Esophagus squamous epithelium (tissue), 5 donors: ENCODE data around the gene HOXC5. TPM values are rescaled to one million over a fixed set of nuclear protein-coding genes. Genes with fewer than 3 reads are reported as not detected.
"Not testable (repeated sequence)": the region's sequence is repeated elsewhere in the genome, so short reads cannot be mapped to it uniquely, and the experiment has no call there.

Experiments
- DNase-seq: peaks from one replicate; lab custom pipeline; 2025; lab: John Stamatoyannopoulos, UW
- H3K27ac ChIP-seq, 4 donors: fragments of 200-600 bp; sonication (generic); one replicate each; pipeline ENCODE4 v1.5.1; 2016 to 2019; ENCODE audit warnings: mild to moderate bottlenecking in 1 of 4
- H3K27me3 ChIP-seq, 4 donors: fragments of 200-600 bp; sonication (generic); 1 replicate in 3 of 4; 2 replicates in 1 of 4; pipeline versions ENCODE4 v1.5.1 to v1.6.0; 2017 to 2021; ENCODE audit warnings: antibody characterized with exemption in 1 of 4
- H3K36me3 ChIP-seq, 3 donors: fragments of 200-600 bp; sonication (generic); one replicate each; pipeline ENCODE4 v1.5.1; 2016 to 2019
- H3K4me1 ChIP-seq, 3 donors: fragments of 200-600 bp; sonication (generic); one replicate each; pipeline ENCODE4 v1.5.1; 2017 to 2019
- H3K4me3 ChIP-seq, 4 donors: fragments of 200-600 bp; sonication (generic); 1 replicate in 3 of 4; 2 replicates in 1 of 4; pipeline ENCODE4 v1.5.1; 2016 to 2019; ENCODE audit warnings: mild to moderate bottlenecking in 2 of 4, moderate library complexity in 1 of 4
- H3K9me3 ChIP-seq, 3 donors: fragments of 200-600 bp; sonication (generic); one replicate each; pipeline ENCODE4 v1.5.1; 2016 to 2019
- CTCF ChIP-seq, 6 experiments: fragments of 450-650 bp in 4 of 6; fragments of 200-600 bp in 2 of 6; sonication (generic) in 2 of 6; IDR thresholded peaks; one replicate each; pipeline ENCODE4 v1.5.1; 2016 to 2019; ENCODE audit warnings: antibody characterized with exemption in 6 of 6, mild to moderate bottlenecking in 4 of 6, moderate library complexity in 4 of 6
- POLR2A ChIP-seq, 4 donors: fragments of 450-650 bp; IDR thresholded peaks; one replicate each; pipeline ENCODE4 v1.6.1; 2017; ENCODE audit warnings: antibody characterized with exemption in 4 of 4, mild to moderate bottlenecking in 4 of 4, moderate library complexity in 3 of 4
- WGBS, 2 donors: methylation state at CpG; one replicate each; pipeline ENCODE4 v1.1.5; 2018; 5-methylcytosine and 5-hydroxymethylcytosine counted together
- intact Hi-C: fragments of 100-400 bp; cut with DNase I; formaldehyde crosslinking; loops from one replicate; pipeline ENCODE4 v1.15.0; 2022
- small RNA-seq, 4 donors: library from RNA; depleted of rRNA; stranded (forward); fragments of <200 nt; gene quantifications; one replicate each; pipeline ENCODE3, GENCODE V24; 2016
- total RNA-seq, 4 donors: library from RNA; depleted of rRNA; stranded (reverse); fragments of >200 nt; gene quantifications; one replicate each; pipeline ENCODE4 v1.1.0, GENCODE V29; 2016
- donor health status: DM: yes; HTN: yes; CAD: no.

HOXC5 gene
- total RNA-seq, 4 donors from 2014 or later: 0.31 to 1.1 TPM; not detected in 2

- intact Hi-C loops, DNase-seq, H3K36me3 ChIP-seq, H3K27me3 ChIP-seq, H3K9me3 ChIP-seq: not testable (repeated sequence)
- WGBS, 2 donors: 39 to 43% methylated on average over 10 of the region's 10 CpGs
- TF ChIP-seq POLR2A (IDR thresholded peaks at IDR 0.05): peak in 1 of 4 donors; percentile 11
- Histone ChIP-seq H3K4me3 (peak overlapping the region; percentile 13 to 59 (median 38)), H3K4me1 (peaks cover 0 to 35% (median 0%) of the 10 kb centered on the region in 3 donors), H3K27ac (peak overlapping the region; percentile 68 to 92 (median 89))
These were observed 45.0 kb downstream of the HOXC5 start for GRCh38 chr12:54077843-54078242.

GRCh38 chr12:54079115-54079514 lies 46.3 kb downstream of the HOXC5 start:
- Histone ChIP-seq H3K4me1 (peaks cover 0 to 41% (median 0%) of the 10 kb centered on the region in 3 donors), H3K27ac (peak overlapping the region; percentile 88 to 92 (median 90)), H3K4me3 (peak overlapping the region; percentile 29 to 62 (median 50))
- intact Hi-C loops, H3K9me3 ChIP-seq, DNase-seq, H3K36me3 ChIP-seq, H3K27me3 ChIP-seq: not testable (repeated sequence)
- WGBS, 2 donors: 27 to 45% methylated on average over 1 to 8 of the region's 9 CpGs

- DNase-seq, H3K9me3 ChIP-seq, H3K36me3 ChIP-seq, intact Hi-C loops, H3K27me3 ChIP-seq: not testable (repeated sequence)
- Histone ChIP-seq H3K4me1 (peaks cover 0 to 41% (median 0%) of the 10 kb centered on the region in 3 donors), H3K4me3 (peak overlapping the region; percentile 18 to 62 (median 50)), H3K27ac (peak overlapping the region; percentile 88 to 92 (median 90))
- WGBS, 2 donors: 7 to 39% methylated on average over 17 to 18 of the region's 19 CpGs
These were observed 47.4 kb downstream of the HOXC5 start for GRCh38 chr12:54080008-54080924.

DNA sequence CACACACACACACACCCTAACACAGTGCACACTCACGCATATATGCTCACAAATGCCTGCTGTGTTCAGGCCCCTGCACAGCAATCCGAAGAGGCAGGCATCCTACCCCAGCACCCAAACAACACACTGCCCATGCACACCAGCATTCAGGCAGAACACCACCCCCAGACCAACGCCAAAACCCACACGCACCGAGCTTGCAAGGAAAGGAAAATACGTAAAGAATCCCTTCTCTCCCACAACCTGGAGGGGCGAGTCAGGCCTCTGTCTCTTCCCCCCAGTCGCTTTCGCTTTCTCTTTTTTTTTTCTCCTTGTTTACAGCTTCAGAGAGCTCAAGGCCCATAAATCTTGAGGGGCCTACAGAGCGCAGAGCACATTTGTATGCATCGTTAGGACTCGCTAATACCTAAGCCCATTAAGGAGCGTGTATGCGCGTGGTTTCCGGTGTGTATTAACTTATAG lies 48.2 kb downstream of the HOXC5 start:
- H3K36me3 ChIP-seq, intact Hi-C loops, DNase-seq, H3K27me3 ChIP-seq, H3K9me3 ChIP-seq: not testable (repeated sequence)
- H3K4me3 ChIP-seq: peak overlapping the region in 3 of 4 donors; percentile 47 to 62 (median 52)
- WGBS, 2 donors: 1 to 10% methylated on average over 14 of the region's 16 CpGs
- peaks cover 0 to 41% (median 0%) of the 10 kb centered on the region in 3 donors for H3K4me1 ChIP-seq
- peak overlapping the region; percentile 90 to 94 (median 91) for H3K27ac ChIP-seq

- H3K27ac ChIP-seq: peak overlapping the region; percentile 90 to 94 (median 91)
- WGBS, 2 donors: 2 to 23% methylated on average over 13 to 24 of the region's 35 CpGs
- H3K36me3 ChIP-seq, H3K9me3 ChIP-seq, intact Hi-C loops, DNase-seq, H3K27me3 ChIP-seq: not testable (repeated sequence)
- peak overlapping the region; percentile 28 to 62 (median 50) for H3K4me3 ChIP-seq
- H3K4me1 ChIP-seq: peaks cover 0 to 41% (median 0%) of the 10 kb centered on the region in 3 donors
These were observed 48.9 kb downstream of the HOXC5 start for GRCh38 chr12:54081581-54082396.

DNA sequence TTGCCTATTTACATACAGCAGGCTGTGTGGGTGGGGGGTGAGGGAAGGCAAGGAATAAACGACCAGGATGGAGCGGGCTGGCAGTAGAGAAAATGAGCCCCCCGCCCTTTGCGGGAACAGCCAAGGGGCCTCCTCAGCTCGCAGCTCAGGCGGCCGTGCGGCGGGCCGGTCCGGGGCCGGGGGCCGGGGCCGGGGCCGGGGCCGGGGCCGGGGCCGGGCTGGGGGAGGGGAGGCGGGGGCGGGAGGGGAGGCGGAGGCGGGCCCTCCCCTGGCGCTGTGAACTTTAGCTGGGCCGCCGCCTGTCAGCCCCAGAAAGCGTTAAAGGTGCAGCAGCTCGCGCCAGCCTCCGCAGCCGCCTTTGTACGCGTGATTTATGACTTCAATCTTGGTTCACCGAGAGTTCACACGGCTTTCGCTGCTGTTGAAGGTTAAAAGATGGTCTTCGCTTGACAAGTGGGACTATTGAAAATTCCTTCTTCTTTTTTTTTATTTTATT lies 49.6 kb downstream of the HOXC5 start:
- no peak for DNase-seq
- H3K27ac ChIP-seq: peak overlapping the region; percentile 90 to 94 (median 91)
- no peaks in the 10 kb centered on the region for H3K9me3 ChIP-seq
- H3K4me3 ChIP-seq: peak overlapping the region; percentile 28 to 62 (median 50)
- no peak for TF ChIP-seq POLR2A (IDR thresholded peaks at IDR 0.05)
- no peak for TF ChIP-seq CTCF (IDR thresholded peaks at IDR 0.05)
- intact Hi-C loops: no loop called here
- H3K36me3 ChIP-seq: no peaks in the 10 kb centered on the region
- WGBS, 2 donors: 0 to 3% methylated on average over 14 to 16 of the region's 36 CpGs
- H3K4me1 ChIP-seq: peaks cover 0 to 37% (median 0%) of the 10 kb centered on the region in 3 donors
- H3K27me3 ChIP-seq: no peaks in the 10 kb centered on the region

Small RNA genes lying within 50 kb of the gene (small RNA-seq; reads per million reads assigned to genes)
- gene HOXC5 (0 reads per million in 4 donors), gene MIR196A2 (0.21 to 1.9 (median 0.95) reads per million in 4 donors), gene MIR615 (0.71 to 2.4 (median 0.94) reads per million in 4 donors)

Other genes with a start within 250 kb of the HOXC5 start
- gene HOXC13, start 94.2 kb upstream of the HOXC5 start, total RNA-seq: under 1 TPM in 1 of 4 donors, not detected in 3; 0.83 TPM
- gene HOXC12, start 78.1 kb upstream of the HOXC5 start, total RNA-seq: not detected
- gene HOXC11, start 59.9 kb upstream of the HOXC5 start, total RNA-seq: not detected
- not detected for gene HOTAIR, start 58.1 kb upstream of the HOXC5 start, total RNA-seq
- gene HOXC10, start 47.9 kb upstream of the HOXC5 start, total RNA-seq: 1 to 10 TPM in 1 of 4 donors, under 1 TPM in 1, not detected in 2; 0.31 to 1.3 TPM
- 1 to 10 TPM in 1 of 4 donors, not detected in 3; 1.5 TPM for gene HOXC9, start 32.9 kb upstream of the HOXC5 start, total RNA-seq
- under 1 TPM in 1 of 4 donors, not detected in 3; 0.70 TPM for gene HOXC8, start 24.1 kb upstream of the HOXC5 start, total RNA-seq
- 1 to 10 TPM in 1 of 4 donors, under 1 TPM in 2, not detected in 1; 0.21 to 1.1 (median 0.30) TPM for gene HOXC6, start 4.6 kb upstream of the HOXC5 start, total RNA-seq
- 1 to 10 TPM; 1.1 to 3.1 (median 1.3) TPM for gene HOXC4, start 20.8 kb downstream of the HOXC5 start, total RNA-seq
- gene SMUG1, start 155.9 kb downstream of the HOXC5 start, total RNA-seq: 10 to 100 TPM; 30.5 to 44.1 (median 38.7) TPM
- 10 to 100 TPM; 13.2 to 29.9 (median 23.7) TPM for gene CBX5, start 247.1 kb downstream of the HOXC5 start, total RNA-seq
- 100 to 1,000 TPM; 274 to 473 (median 422) TPM for gene HNRNPA1, start 247.7 kb downstream of the HOXC5 start, total RNA-seq